ENCODE results near the gene AOAH.

DNA sequence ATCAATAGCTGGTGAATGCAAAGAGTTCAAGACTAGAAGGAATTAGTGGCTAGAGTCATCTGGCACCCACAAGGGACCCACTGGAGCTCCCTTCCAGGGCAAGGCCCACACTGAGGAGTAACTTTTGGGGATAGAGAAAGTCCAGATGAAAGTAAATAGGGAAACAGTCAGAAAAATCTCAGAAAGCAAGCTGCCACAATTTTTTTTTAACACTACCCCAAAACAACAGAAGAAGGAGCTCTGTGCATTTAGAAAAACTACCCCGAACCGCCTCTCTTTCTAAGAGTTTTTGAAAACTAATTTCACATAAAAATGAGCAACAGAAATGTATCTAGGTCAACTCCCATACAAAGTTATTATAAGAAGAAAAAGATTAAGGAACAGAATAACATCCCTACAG lies 42.2 kb downstream of the AOAH start:
- TF ChIP-seq, protein P1, sequence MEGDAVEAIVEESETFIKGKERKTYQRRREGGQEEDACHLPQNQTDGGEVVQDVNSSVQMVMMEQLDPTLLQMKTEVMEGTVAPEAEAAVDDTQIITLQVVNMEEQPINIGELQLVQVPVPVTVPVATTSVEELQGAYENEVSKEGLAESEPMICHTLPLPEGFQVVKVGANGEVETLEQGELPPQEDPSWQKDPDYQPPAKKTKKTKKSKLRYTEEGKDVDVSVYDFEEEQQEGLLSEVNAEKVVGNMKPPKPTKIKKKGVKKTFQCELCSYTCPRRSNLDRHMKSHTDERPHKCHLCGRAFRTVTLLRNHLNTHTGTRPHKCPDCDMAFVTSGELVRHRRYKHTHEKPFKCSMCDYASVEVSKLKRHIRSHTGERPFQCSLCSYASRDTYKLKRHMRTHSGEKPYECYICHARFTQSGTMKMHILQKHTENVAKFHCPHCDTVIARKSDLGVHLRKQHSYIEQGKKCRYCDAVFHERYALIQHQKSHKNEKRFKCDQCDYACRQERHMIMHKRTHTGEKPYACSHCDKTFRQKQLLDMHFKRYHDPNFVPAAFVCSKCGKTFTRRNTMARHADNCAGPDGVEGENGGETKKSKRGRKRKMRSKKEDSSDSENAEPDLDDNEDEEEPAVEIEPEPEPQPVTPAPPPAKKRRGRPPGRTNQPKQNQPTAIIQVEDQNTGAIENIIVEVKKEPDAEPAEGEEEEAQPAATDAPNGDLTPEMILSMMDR (IDR thresholded peaks at IDR 0.05 in 2 of 3, conservative IDR thresholded peaks at IDR 0.05 in 1 of 3; ENCODE audit: insufficient read depth in 2 of 3, low read depth in 1 of 3, low read length in 3 of 3) = no peak
- TF ChIP-seq ETV5 (CRISPR knock-in tag; IDR thresholded peaks at IDR 0.05; ENCODE audit: low read depth) (no peak), SMAD3 (CRISPR knock-in tag; conservative IDR thresholded peaks at IDR 0.05) (no peak)
